Measurements from ENCODE around the gene NANOG.
A peak's percentile ranks its signal among the peaks of the same experiment; 100 is the strongest.
"Not testable (repeated sequence)": the region's sequence is repeated elsewhere in the genome, so short reads cannot be mapped to it uniquely, and the experiment has no call there.

NANOG gene

GRCh38 chr12:7788884-7789528, at the start of gene NANOG:
Gene NANOG, plus strand, starts transcription at chr12:7789402. Its CDS starts 213 bp downstream, at chr12:7789615.
- ATAC-seq (ENCODE audit: low read depth); H3K27ac Mint-ChIP-seq; H3K9me3 Mint-ChIP-seq; H3K4me1 Mint-ChIP-seq; H3K36me3 Mint-ChIP-seq; H3K27me3 Mint-ChIP-seq; DNase-seq (ENCODE audit: low spot score in 2 of 2); H3K4me3 Mint-ChIP-seq: not testable (repeated sequence)

DNA sequence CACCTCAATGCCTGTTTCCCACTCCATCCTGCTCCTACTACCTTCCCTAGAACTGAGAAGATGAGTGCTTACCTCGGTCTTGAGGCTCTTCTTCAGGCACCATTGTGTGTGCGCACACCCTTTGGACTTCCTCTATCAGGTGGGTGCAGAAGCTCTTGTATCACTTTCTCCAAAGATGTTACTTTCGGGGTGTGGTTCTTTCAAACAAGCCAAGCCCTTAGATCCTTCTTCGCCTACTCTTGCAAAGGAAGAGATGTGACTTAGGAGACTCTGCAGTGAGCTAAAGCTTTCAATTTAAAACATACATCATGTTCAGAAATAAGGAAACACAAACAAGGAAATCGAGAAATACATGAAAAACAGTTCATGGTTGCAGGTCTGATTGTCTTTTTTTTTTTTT, 42.0 kb upstream of the NANOG start, which contains the start of gene CLEC4C:
Gene CLEC4C (minus strand): TSS at position 130 of the 400 bp plus-strand sequence. CDS start 27 bp downstream, at position 103.
- Mint-ChIP-seq H3K4me1 (peaks cover 3% of the 10 kb centered on the region), H3K27ac (no peak within 1 kb of the TSS), H3K27me3 (peaks cover 7% of the 10 kb centered on the region), H3K4me3 (peak within 1 kb of the TSS; percentile 15), H3K9me3 (peaks cover 5% of the 10 kb centered on the region), H3K36me3 (peaks cover 6% of the 10 kb centered on the region)
- DNase-seq (ENCODE audit: low spot score in 2 of 2) (no peak), ATAC-seq (ENCODE audit: low read depth) (no peak)

DNA sequence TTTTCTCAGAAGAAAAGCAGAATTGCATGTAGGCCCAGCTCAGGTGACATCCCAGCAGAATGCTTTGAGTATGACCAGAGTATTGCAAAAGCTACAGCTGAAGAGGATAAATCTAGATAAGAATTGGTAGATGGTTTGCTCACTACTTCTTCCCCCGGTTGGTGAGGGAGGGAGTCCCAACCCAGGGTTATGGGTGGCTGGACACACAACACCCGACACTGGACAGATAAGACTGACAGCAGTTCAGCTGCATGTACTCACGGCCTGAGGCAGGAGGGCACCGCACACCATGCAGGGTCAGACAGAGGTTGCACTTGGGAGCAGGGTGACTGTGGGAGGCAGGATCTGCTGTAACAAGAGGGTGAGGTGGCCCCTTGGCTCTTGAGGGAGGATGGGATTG, 40.4 kb upstream of the NANOG start:
- H3K9me3 Mint-ChIP-seq = peaks cover 2% of the 10 kb centered on the region
- no peak overlapping the region for H3K4me3 Mint-ChIP-seq
- H3K27ac Mint-ChIP-seq = no peak overlapping the region
- H3K27me3 Mint-ChIP-seq = peaks cover 7% of the 10 kb centered on the region
- DNase-seq (ENCODE audit: low spot score in 2 of 2) (no peak), ATAC-seq (ENCODE audit: low read depth) (no peak)
- H3K36me3 Mint-ChIP-seq = peaks cover 3% of the 10 kb centered on the region
- peaks cover 3% of the 10 kb centered on the region for H3K4me1 Mint-ChIP-seq

DNA sequence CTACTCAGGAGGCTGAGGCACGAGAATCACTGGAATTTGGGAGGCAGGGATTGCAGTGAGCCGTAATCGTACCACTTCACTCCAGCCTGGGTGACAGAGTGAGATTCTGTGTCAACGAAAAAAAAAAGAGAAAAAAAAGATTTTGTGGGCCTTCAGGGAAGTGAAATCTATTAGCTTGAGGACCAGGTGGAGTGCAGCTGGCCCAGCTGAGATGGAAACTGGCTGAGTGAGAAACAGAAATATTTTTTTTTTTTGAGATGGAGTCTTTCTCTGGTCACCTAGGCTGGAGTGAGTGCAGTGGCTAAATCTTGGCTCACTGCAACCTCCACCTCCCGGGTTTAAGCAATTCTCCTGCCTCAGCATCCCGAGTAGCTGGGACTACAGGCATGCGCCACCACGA, 39.8 kb upstream of the NANOG start:
- Mint-ChIP-seq H3K9me3 (peaks cover 2% of the 10 kb centered on the region), H3K27me3 (peaks cover 7% of the 10 kb centered on the region), H3K4me1 (peaks cover 3% of the 10 kb centered on the region), H3K4me3 (no peak overlapping the region), H3K27ac (no peak overlapping the region), H3K36me3 (peaks cover 3% of the 10 kb centered on the region)
- ATAC-seq (ENCODE audit: low read depth) (no peak), DNase-seq (ENCODE audit: low spot score in 2 of 2) (no peak)

- Mint-ChIP-seq H3K4me1 (peaks cover 3% of the 10 kb centered on the region), H3K9me3 (peaks cover 2% of the 10 kb centered on the region), H3K4me3 (no peak overlapping the region), H3K36me3 (peaks cover 3% of the 10 kb centered on the region), H3K27ac (no peak overlapping the region), H3K27me3 (peaks cover 7% of the 10 kb centered on the region)
- ATAC-seq (ENCODE audit: low read depth) (no peak), DNase-seq (ENCODE audit: low spot score in 2 of 2) (no peak)
Measured at GRCh38 chr12:7750350-7750749, 38.9 kb upstream of the NANOG start.

GRCh38 chr12:7751394-7751793, 37.8 kb upstream of the NANOG start:
- Mint-ChIP-seq H3K27me3 (peaks cover 5% of the 10 kb centered on the region), H3K4me1 (peaks cover 3% of the 10 kb centered on the region), H3K36me3 (peaks cover 3% of the 10 kb centered on the region), H3K4me3 (no peak overlapping the region), H3K9me3 (peaks cover 2% of the 10 kb centered on the region), H3K27ac (no peak overlapping the region)
- ATAC-seq (ENCODE audit: low read depth) (no peak), DNase-seq (ENCODE audit: low spot score in 2 of 2) (no peak)

DNA sequence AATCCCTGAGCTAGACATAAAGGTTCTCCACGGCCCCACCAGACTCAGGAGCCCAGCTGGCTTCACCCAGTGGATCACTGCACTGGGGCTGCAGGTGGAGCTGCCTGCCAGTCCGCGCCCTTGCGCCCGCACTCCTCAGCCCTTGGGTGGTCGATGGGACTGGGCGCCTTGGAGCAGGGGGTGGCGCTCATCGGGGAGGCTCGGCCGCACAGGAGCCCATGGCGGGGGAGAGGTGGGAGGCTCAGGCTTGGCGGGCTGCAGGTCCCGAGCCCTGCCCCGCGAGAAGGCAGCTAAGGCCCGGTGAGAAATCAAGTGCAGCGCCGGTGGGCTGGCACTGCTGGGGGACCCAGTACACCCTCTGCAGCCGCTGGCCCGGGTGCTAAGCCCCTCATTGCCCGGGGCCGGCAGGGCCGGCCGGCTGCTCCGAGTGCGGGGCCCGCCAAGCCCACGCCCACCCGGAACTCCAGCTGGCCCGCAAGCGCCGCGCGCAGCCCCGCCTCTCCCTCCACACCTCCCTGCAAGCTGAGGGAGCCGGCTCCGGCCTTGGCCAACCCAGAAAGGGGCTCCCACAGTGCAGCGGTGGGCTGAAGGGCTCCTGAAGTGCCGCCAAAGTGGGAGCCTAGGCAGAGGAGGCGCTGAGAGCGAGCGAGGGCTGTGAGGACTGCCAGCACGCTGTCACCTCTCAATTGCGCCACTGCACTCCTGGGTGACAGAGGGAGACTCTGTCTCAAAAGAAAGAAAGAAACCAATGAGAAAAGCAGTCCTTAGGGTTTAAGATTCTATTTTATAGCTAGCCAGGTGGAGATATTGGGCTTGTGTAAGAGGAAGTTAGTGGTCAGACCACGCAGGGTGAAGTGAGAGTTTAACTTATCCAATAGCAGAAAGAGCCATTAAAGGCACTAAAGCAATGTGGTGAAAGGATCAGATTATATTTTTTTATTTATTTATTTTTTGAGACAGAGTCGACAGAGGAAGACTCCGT, 37.0 kb upstream of the NANOG start:
- DNase-seq (ENCODE audit: low spot score in 2 of 2); ATAC-seq (ENCODE audit: low read depth): not testable (repeated sequence)

DNA sequence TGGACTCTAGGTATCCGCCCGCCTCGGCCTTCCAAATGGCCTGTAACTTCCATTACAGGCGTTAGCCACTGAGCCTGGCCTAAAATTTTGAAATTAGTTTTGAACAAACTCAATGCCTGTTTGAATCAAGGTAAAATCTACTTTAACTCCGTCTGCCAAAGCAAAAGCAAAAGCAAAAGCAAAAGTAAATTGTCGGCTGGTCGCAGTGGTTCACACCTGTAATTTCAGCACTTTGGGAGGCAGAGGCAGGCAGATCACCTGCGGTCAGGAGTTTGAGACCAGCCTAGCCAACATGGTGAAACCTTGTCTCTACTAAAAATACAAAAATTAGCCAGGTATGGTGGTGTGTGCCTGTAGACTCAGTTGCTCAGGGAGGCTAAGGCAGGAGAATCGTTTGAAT, 33.5 kb upstream of the NANOG start:
- not testable (repeated sequence) for ATAC-seq (ENCODE audit: low read depth); H3K27me3 Mint-ChIP-seq; H3K9me3 Mint-ChIP-seq; DNase-seq (ENCODE audit: low spot score in 2 of 2); H3K4me3 Mint-ChIP-seq; H3K27ac Mint-ChIP-seq; H3K36me3 Mint-ChIP-seq; H3K4me1 Mint-ChIP-seq

More for the DNA sequence above, 37.0 kb upstream of the NANOG start:
- not testable (repeated sequence) for H3K36me3 Mint-ChIP-seq, H3K27me3 Mint-ChIP-seq, H3K4me3 Mint-ChIP-seq, H3K4me1 Mint-ChIP-seq, H3K9me3 Mint-ChIP-seq, H3K27ac Mint-ChIP-seq

GRCh38 chr12:7756993-7757392, 32.2 kb upstream of the NANOG start:
- DNase-seq (ENCODE audit: low spot score in 2 of 2) = no peak
- no peak overlapping the region for H3K27ac Mint-ChIP-seq
- H3K4me3 Mint-ChIP-seq = no peak overlapping the region
- H3K27me3 Mint-ChIP-seq = no peaks in the 10 kb centered on the region
- H3K4me1 Mint-ChIP-seq = no peaks in the 10 kb centered on the region
- no peak for ATAC-seq (ENCODE audit: low read depth)
- H3K9me3 Mint-ChIP-seq = no peaks in the 10 kb centered on the region
- H3K36me3 Mint-ChIP-seq = no peaks in the 10 kb centered on the region

DNA sequence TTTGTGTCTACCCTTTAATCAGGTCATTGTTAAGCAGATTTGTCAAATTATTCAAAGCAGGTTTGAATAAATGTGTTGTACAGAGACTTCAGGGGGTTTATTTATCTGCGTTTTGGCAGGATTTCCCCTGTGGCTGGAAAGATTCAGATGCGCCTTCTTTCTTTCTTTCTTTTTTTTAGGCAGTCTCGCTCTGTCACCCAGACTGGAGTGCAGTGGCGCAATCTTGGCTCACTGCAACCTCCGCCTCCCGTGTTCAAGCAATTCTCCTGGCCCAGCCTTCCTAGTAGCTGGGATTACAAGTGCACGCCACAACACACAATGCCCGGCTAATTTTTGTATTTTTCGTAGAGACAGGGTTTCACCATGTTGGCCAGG, 30.4 kb upstream of the NANOG start:
- no peaks in the 10 kb centered on the region for H3K4me1 Mint-ChIP-seq
- no peak overlapping the region for H3K4me3 Mint-ChIP-seq
- peaks cover 1% of the 10 kb centered on the region for H3K27me3 Mint-ChIP-seq
- no peaks in the 10 kb centered on the region for H3K9me3 Mint-ChIP-seq
- DNase-seq (ENCODE audit: low spot score in 2 of 2) (no peak), ATAC-seq (ENCODE audit: low read depth) (no peak)
- no peak overlapping the region for H3K27ac Mint-ChIP-seq
- H3K36me3 Mint-ChIP-seq = no peaks in the 10 kb centered on the region

DNA sequence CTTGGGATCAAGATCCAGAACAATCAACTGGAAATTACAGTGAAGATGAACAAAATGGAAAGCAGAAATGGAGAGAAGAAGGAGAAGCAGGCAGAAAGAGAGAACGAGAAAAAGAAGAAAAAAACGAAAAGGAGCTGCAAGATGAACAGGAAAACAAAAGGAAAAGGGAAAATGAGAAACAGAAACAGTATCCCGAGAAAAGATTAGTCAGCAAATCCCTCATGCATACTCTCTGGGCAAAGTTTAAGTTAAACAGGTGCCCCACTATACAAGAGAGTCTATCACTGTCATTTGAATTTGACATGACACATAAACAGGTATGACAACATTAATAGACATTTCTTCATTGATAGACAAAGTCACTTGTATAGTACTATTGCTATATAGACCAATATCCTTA, 19.2 kb upstream of the NANOG start:
- Mint-ChIP-seq H3K9me3 (no peaks in the 10 kb centered on the region), H3K4me3 (no peak overlapping the region), H3K27me3 (peaks cover 3% of the 10 kb centered on the region), H3K27ac (no peak overlapping the region), H3K36me3 (no peaks in the 10 kb centered on the region), H3K4me1 (no peaks in the 10 kb centered on the region)
- ATAC-seq (ENCODE audit: low read depth) (no peak), DNase-seq (ENCODE audit: low spot score in 2 of 2) (no peak)

GRCh38 chr12:7781274-7781673, 7.9 kb upstream of the NANOG start:
- Mint-ChIP-seq H3K36me3 (no peaks in the 10 kb centered on the region), H3K27ac (no peak overlapping the region), H3K4me1 (no peaks in the 10 kb centered on the region), H3K27me3 (no peaks in the 10 kb centered on the region), H3K9me3 (no peaks in the 10 kb centered on the region), H3K4me3 (no peak overlapping the region)
- ATAC-seq (ENCODE audit: low read depth) = no peak
- DNase-seq (ENCODE audit: low spot score in 2 of 2) = no peak

GRCh38 chr12:7782055-7782454, 7.1 kb upstream of the NANOG start:
- Mint-ChIP-seq H3K4me1 (no peaks in the 10 kb centered on the region), H3K4me3 (no peak overlapping the region), H3K36me3 (no peaks in the 10 kb centered on the region), H3K27me3 (peaks cover 1% of the 10 kb centered on the region), H3K9me3 (no peaks in the 10 kb centered on the region), H3K27ac (no peak overlapping the region)
- no peak for ATAC-seq (ENCODE audit: low read depth)
- DNase-seq (ENCODE audit: low spot score in 2 of 2) = no peak

GRCh38 chr12:7783433-7783832, 5.8 kb upstream of the NANOG start:
- not testable (repeated sequence) for H3K36me3 Mint-ChIP-seq, H3K27me3 Mint-ChIP-seq, H3K27ac Mint-ChIP-seq

More at GRCh38 chr12:7783433-7783832, 5.8 kb upstream of the NANOG start:
- H3K9me3 Mint-ChIP-seq; DNase-seq (ENCODE audit: low spot score in 2 of 2); H3K4me3 Mint-ChIP-seq; ATAC-seq (ENCODE audit: low read depth); H3K4me1 Mint-ChIP-seq: not testable (repeated sequence)

All from memory B cell (primary cell).